CD4-positive, alpha-beta T cell (primary cell): ENCODE results near the gene HMGCS2. TPM values are rescaled to one million over a fixed set of nuclear protein-coding genes. Genes with fewer than 3 reads are reported as not detected.

ENCODE experiments used
- ATAC-seq: fragments of 200-7000 bp; cut with Tn5 transposase; one replicate; pipeline ENCODE4 v1.10.0; 2022; ENCODE audit warnings: mild to moderate bottlenecking; ENCODE audit not compliant: poor library complexity
- CTCF ChIA-PET: fragments of 350-600 bp; sonication (Branson Sonifier 250); formaldehyde crosslinking; loops from one replicate; lab custom pipeline; 2021; ENCODE audit warnings: antibody characterized with exemption, inconsistent platforms; lab: Charles Lee
- POLR2A ChIA-PET: fragments of 350-600 bp; sonication (Branson Sonifier 250); formaldehyde crosslinking; loops from one replicate; lab custom pipeline; 2021; ENCODE audit warnings: antibody characterized with exemption, inconsistent platforms; lab: Charles Lee
- DNase-seq, 14 experiments: peaks; one replicate each; pipeline ENCODE4 v3.0.0-alpha.2; 2013 to 2020; ENCODE audit warnings: mixed read lengths in 2 of 14
- H3K27ac ChIP-seq, 2 donors: one replicate each; pipeline versions ENCODE4 v1.5.1 to v1.7.0; 2013; ENCODE audit warnings: low read length in 2 of 2, low read depth in 1 of 2, mild to moderate bottlenecking in 1 of 2
- H3K27me3 ChIP-seq, 2 experiments: 1 replicate in 1 of 2; 2 replicates in 1 of 2; pipeline versions ENCODE4 v1.6.1 to v1.7.0; 2013; ENCODE audit warnings: low read length in 2 of 2, control low read depth in 1 of 2, mild to moderate bottlenecking in 1 of 2, moderate library complexity in 1 of 2; ENCODE audit not compliant: insufficient read depth in 2 of 2, control insufficient read depth in 1 of 2
- H3K36me3 ChIP-seq: one replicate; pipeline ENCODE4 v1.6.1; 2013; ENCODE audit warnings: low read length, control low read depth; ENCODE audit not compliant: insufficient read depth
- H3K4me1 ChIP-seq: one replicate; pipeline ENCODE4 v1.6.1; 2013; ENCODE audit warnings: low read length, control low read depth; ENCODE audit not compliant: insufficient read depth
- H3K4me3 ChIP-seq: one replicate; pipeline ENCODE4 v1.5.1; 2013; ENCODE audit warnings: mild to moderate bottlenecking, low read length, moderate library complexity
- H3K9me3 ChIP-seq, 2 experiments: 1 replicate in 1 of 2; 2 replicates in 1 of 2; pipeline versions ENCODE4 v1.6.1 to v1.7.0; 2013; ENCODE audit warnings: low read length in 2 of 2, mild to moderate bottlenecking in 2 of 2, control low read depth in 1 of 2, moderate library complexity in 1 of 2; ENCODE audit not compliant: control insufficient read depth in 1 of 2, insufficient read depth in 1 of 2
- H3K27ac Mint-ChIP-seq: one replicate; pipeline ENCODE4 v1.8.0; 2020; ENCODE audit warnings: mixed read lengths
- H3K27me3 Mint-ChIP-seq: one replicate; pipeline ENCODE4 v1.8.0; 2021; ENCODE audit warnings: mixed read lengths
- H3K36me3 Mint-ChIP-seq: one replicate; pipeline ENCODE4 v1.8.0; 2021; ENCODE audit warnings: low read depth, mixed read lengths
- H3K4me1 Mint-ChIP-seq: one replicate; pipeline ENCODE4 v1.8.0; 2021; ENCODE audit warnings: low read depth, mixed read lengths
- H3K4me3 Mint-ChIP-seq: one replicate; pipeline ENCODE4 v1.8.0; 2020; ENCODE audit warnings: mild to moderate bottlenecking, mixed read lengths
- H3K9me3 Mint-ChIP-seq: one replicate; pipeline ENCODE4 v1.8.0; 2020; ENCODE audit warnings: mixed read lengths
- CTCF ChIP-seq: fragments of 200-600 bp; IDR thresholded peaks from one replicate; pipeline ENCODE4 v1.8.0; 2022; ENCODE audit warnings: antibody characterized with exemption, mild to moderate bottlenecking
- intact Hi-C, 2 experiments: fragments of 100-400 bp; cut with DNase I in 1 of 2; cut with micrococcal nuclease in 1 of 2; formaldehyde crosslinking; loops; one replicate each; pipeline versions ENCODE4 v1.15.1 to v1.9.0; 2023 to 2025; cut with DNase I, micrococcal nuclease
- total RNA-seq, 174 experiments: library from RNA in 2 of 174; stranded (reverse) in 2 of 174; gene quantifications; one replicate each; pipeline ENCODE4 v1.2.3 and lab custom pipeline; 2021 to 2026

Gene HMGCS2
- total RNA-seq, 2 experiments from 2014 or later: not detected

DNA sequence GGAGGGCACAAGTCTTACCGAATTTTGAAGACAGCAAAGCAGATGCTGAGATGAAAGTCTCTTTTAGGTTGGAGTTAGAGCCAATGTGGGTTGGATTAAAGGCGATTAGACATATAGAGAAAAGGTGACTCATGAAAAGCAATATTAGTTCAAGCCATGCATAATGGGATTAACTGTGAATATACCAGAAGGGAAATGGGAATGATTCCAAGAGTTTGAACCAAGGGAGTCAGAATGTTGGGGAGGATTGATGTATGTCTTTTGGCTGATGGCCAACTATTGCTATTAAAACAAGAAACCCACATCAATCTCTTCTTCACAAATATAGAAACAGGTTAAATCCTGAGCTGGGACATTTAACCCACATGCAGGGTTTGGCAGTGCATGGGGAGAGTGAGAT is 1.2 kb downstream of the HMGCS2 start:
- ATAC-seq: no peak
- H3K36me3 Mint-ChIP-seq: no peaks in the 10 kb centered on the region
- intact Hi-C loops: no loop called here
- Histone ChIP-seq H3K36me3 (no peaks in the 10 kb centered on the region), H3K4me3 (no peak overlapping the region), H3K27ac (no peak overlapping the region), H3K27me3 (peaks cover 6 to 14% of the 10 kb centered on the region in 2 experiments), H3K4me1 (no peaks in the 10 kb centered on the region), H3K9me3 (no peaks in the 10 kb centered on the region)
- no peak overlapping the region for H3K4me3 Mint-ChIP-seq
- H3K4me1 Mint-ChIP-seq: no peaks in the 10 kb centered on the region
- no peak overlapping the region for H3K27ac Mint-ChIP-seq
- CTCF ChIA-PET: no interaction called here
- POLR2A ChIA-PET: no interaction called here
- H3K27me3 Mint-ChIP-seq: peaks cover 13% of the 10 kb centered on the region
- no peak for TF ChIP-seq CTCF
- H3K9me3 Mint-ChIP-seq: no peaks in the 10 kb centered on the region
- no peak for DNase-seq

- H3K27me3 ChIP-seq: peaks cover 3 to 14% of the 10 kb centered on the region in 2 experiments
- no peak for DNase-seq
- H3K4me3 ChIP-seq: no peak overlapping the region
- intact Hi-C loops: no loop called here
- peaks cover 13% of the 10 kb centered on the region for H3K27me3 Mint-ChIP-seq
- ATAC-seq: no peak
- H3K4me1 Mint-ChIP-seq: no peaks in the 10 kb centered on the region
- TF ChIP-seq CTCF: no peak
- H3K36me3 Mint-ChIP-seq: no peaks in the 10 kb centered on the region
- no peak overlapping the region for H3K27ac ChIP-seq
- ChIA-PET CTCF (no interaction called here), POLR2A (no interaction called here)
- no peaks in the 10 kb centered on the region for H3K9me3 Mint-ChIP-seq
- H3K27ac Mint-ChIP-seq: no peak overlapping the region
- no peak overlapping the region for H3K4me3 Mint-ChIP-seq
- no peaks in the 10 kb centered on the region for H3K9me3 ChIP-seq
- no peaks in the 10 kb centered on the region for H3K36me3 ChIP-seq
- H3K4me1 ChIP-seq: no peaks in the 10 kb centered on the region
These were observed 2.3 kb downstream of the HMGCS2 start for GRCh38 chr1:119766374-119766794.

DNA sequence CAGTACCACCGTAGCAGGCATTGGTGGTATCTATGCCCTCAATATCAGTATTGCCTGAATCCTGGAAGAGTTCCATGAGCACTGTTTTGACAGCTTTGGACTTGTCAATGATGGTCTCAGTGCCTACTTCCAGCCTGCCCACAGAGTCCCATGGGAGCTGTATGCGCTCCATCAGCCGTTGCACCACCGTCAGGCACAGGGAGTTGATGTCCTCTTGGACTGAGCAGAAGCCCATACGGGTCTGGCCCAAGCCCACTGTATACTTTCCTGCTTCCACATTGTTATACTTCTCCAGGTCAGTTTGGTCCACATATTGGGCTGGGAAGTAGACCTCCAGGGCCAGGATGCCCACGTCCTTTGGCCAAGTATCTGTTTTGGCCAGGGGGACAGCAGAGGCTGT is 4.5 kb downstream of the HMGCS2 start:
- no peak for ATAC-seq
- intact Hi-C loops: no loop called here
- H3K27ac ChIP-seq: no peak overlapping the region
- Mint-ChIP-seq H3K4me1 (no peaks in the 10 kb centered on the region), H3K9me3 (no peaks in the 10 kb centered on the region), H3K27me3 (peaks cover 13% of the 10 kb centered on the region), H3K27ac (no peak overlapping the region), H3K4me3 (no peak overlapping the region), H3K36me3 (no peaks in the 10 kb centered on the region)
- H3K36me3 ChIP-seq: no peaks in the 10 kb centered on the region
- CTCF ChIA-PET: no interaction called here
- no peaks in the 10 kb centered on the region for H3K9me3 ChIP-seq
- no peak overlapping the region for H3K4me3 ChIP-seq
- DNase-seq: no peak
- POLR2A ChIA-PET: no interaction called here
- peaks cover 3 to 14% of the 10 kb centered on the region in 2 experiments for H3K27me3 ChIP-seq
- no peaks in the 10 kb centered on the region for H3K4me1 ChIP-seq
- TF ChIP-seq CTCF: no peak
